DMS153 (cell line): ENCODE results near the gene ARFGEF3.

Experiments
- DNase-seq: peaks from one replicate; lab custom pipeline; 2025; lab: John Stamatoyannopoulos, UW

Gene ARFGEF3

DNA sequence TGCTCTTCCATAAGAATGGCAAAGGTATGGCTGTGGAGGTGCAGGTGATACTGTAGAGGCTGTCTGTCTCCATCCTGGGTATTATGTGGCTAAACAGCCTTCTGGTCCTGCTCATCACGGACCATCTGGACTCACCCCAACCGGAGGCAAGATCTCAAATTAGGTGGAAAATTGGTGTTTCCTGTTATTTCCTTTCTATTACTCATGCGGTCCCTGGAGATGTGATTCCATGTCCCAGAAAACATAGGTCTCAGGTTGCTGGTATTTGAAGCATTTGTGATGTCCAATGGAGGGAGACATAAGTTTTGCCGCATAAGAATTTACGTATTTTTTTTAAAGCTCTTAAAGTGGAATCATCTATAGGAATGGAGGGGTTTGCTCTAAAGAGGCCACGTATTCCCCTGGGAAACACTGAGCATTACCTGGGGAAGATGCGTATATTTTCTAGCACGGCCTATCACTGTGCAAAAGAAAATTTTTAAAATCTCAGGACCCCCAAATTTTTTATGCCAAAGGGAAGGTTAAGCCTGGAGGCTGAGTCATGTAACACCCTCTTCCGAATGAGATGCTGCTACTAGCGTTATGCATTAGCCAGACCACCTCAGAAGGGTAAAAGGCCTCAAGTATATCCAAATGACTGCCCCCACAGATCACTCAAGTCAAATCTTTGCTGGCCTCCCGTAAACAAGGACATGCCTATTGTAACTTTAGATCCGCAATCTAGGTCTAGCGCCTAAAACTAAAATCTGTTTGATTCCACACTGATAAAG, 78.9 kb downstream of the ARFGEF3 start:
- DNase-seq = no peak

DNA sequence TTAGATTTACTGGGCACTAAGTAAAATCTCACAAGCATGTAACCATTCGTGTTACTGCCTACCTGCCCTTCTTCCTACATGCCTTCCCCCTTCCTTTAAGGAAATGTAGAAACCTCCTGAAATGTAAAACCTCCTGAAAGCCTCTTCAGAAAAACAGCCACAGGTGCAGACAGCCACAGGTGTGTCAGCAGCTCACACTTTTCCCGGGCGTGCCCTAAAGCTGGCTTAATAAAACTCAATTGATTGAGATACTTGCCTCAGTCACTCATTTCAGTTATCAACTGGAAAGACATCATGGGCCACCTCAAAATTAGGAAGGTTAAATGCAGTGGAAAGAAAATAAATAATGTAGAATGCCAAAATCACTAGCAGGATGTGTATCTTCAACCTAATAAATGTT, 79.6 kb downstream of the ARFGEF3 start:
- no peak for DNase-seq

DNA sequence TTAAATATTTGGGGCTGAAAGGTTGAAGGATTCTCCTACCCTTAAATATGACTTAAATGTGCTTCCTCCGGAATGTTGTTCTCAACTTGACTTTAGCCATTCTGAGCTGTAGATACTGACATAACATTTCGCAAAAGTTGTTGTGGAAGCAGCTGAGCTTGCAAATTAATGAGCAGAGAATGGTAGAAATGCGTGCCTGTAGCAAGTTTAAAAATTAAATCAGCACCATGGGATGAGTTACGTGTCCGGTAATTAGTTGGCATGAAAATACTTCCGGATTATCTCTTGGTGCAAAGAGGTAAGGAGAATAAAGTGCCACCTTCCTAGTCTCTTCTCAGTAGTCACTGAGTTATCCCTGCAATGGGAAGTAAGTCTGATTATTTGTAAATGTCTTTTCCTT, 80.2 kb downstream of the ARFGEF3 start:
- DNase-seq = no peak

DNA sequence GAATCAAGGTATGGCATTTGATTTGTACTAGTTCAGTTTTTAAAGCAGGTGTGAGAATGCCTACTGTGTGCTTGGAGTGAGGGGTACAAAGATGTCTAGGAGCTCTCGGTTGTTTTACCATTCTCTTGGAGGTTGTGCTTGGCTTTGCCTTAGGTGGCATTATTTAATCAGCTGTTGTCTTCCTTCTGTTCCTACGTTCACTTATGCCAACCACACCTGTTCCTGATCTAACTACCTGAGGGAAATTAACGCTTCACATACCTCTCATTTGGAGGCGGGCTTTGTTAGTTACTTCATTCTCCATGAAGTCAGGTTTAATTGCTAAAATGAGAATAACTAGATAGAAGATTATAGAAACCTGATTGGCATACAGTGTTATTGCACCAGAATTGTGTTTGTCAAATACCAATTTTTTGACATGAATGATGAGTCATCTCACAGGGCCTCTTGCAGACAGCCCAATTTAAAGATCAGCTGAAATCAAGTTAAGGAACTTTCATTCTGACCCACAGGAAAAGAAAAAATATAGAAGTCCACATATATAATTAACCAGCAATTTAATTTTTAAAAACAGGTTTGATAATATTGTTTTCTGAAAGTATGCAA, 81.4 kb downstream of the ARFGEF3 start:
- no peak for DNase-seq

- DNase-seq = no peak
Measured at GRCh38 chr6:138245751-138246150, 84.0 kb downstream of the ARFGEF3 start.

- no peak for DNase-seq
Measured at GRCh38 chr6:138246650-138247440, 85.1 kb downstream of the ARFGEF3 start.

DNA sequence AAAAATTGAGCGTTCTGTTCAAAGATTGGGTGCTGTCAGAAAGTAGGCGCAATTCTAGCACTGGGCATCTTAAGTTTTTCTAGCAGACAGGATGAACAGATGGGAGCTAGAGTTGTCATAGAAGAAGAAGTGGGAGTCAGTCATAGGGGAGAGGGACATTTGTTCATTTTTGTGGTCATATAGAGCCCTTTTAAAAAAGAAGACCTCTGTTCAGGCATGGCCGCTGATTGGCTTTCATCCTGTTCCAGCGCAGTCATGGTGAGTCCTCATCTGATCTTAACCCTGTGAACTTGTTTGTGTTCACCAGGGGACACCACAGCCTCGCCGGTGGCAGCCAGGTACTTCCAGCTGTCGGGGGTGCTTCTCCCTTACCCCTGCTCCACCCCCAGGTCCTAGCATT, 86.3 kb downstream of the ARFGEF3 start:
- no peak for DNase-seq

DNA sequence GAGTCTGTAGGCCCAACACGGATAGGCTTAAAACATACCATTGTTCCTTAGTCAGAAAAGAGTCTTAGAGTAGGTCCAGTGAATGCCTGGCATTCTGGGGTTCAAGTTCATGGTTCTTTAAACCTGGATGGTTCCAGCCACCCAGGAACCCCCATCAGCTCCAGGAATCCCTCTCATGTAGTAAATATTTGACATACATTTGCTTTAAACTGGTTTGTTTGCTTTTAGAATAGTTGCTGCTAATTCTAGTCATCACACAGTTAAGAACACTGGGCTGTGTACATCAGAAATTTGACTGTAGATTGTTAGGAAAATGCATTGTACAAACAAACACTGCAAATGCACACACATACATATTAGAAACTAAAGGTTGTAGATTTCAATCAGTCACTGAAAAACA, 87.1 kb downstream of the ARFGEF3 start:
- DNase-seq = no peak

- no peak for DNase-seq
Measured at GRCh38 chr6:138250053-138250452, 88.3 kb downstream of the ARFGEF3 start.

GRCh38 chr6:138250513-138251247, 88.9 kb downstream of the ARFGEF3 start:
- DNase-seq = peak; percentile 87

GRCh38 chr6:138253731-138254130, 92.0 kb downstream of the ARFGEF3 start:
- no peak for DNase-seq

GRCh38 chr6:138255443-138255842, 93.7 kb downstream of the ARFGEF3 start:
- DNase-seq = no peak

DNA sequence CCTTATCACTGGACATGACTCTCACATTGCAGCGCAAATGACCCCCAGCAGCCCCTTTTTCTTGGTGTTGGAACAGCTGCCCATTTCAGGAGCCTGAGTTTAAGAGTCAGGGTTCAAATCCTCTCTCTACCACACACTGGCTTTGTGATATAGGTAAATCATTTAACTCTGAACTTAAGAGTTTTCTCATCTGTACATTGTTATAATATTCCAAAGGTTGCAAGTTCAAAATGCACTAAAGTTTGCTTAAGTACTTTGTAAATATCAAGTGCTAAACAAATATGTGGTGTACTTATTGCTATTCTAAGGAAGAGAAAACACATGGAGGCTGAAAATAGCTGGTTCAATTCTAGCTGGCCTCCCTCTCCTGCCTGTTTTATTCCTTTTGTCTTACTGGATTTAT, 95.9 kb downstream of the ARFGEF3 start:
- DNase-seq = no peak

- no peak for DNase-seq
Measured at GRCh38 chr6:138258197-138258596, 96.5 kb downstream of the ARFGEF3 start.

- DNase-seq = peak; percentile 96
Measured at GRCh38 chr6:138258991-138259390, 97.3 kb downstream of the ARFGEF3 start.

DNA sequence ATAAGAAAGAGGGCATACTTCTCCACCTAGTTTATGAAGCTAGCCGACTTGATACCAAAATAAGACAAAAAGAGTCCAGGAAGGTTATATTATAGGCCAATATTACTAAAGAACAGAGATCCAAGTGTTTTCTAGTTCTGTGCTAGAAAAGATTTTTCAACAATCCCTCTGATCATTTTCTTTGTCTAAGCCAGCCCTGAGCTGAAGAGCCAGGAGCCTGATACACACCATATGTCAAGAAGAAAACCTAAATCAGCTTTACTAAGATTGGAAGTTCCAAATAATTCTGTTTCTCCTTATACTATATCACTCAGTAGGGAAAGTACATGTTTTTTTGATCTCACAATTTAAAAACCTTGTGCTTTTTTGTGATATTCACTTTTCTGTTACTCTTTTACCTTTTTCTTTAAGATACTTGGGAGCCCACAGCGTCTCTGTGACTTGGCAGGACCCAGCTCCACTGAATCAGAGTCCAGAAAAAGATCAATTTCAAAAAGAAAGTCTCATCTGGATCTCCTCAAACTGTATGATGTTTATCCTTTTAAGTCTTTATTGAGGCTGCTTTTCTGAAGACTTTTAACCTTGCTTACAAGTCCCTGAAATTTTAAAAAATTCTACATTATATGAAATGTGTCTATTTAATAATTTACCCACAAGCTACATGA, 99.5 kb downstream of the ARFGEF3 start:
- no peak for DNase-seq

- DNase-seq = no peak
Measured at GRCh38 chr6:138263963-138264362, 102.2 kb downstream of the ARFGEF3 start.

GRCh38 chr6:138264372-138264880, 102.7 kb downstream of the ARFGEF3 start:
- no peak for DNase-seq

GRCh38 chr6:138266095-138266494, 104.4 kb downstream of the ARFGEF3 start:
- DNase-seq = no peak

DNA sequence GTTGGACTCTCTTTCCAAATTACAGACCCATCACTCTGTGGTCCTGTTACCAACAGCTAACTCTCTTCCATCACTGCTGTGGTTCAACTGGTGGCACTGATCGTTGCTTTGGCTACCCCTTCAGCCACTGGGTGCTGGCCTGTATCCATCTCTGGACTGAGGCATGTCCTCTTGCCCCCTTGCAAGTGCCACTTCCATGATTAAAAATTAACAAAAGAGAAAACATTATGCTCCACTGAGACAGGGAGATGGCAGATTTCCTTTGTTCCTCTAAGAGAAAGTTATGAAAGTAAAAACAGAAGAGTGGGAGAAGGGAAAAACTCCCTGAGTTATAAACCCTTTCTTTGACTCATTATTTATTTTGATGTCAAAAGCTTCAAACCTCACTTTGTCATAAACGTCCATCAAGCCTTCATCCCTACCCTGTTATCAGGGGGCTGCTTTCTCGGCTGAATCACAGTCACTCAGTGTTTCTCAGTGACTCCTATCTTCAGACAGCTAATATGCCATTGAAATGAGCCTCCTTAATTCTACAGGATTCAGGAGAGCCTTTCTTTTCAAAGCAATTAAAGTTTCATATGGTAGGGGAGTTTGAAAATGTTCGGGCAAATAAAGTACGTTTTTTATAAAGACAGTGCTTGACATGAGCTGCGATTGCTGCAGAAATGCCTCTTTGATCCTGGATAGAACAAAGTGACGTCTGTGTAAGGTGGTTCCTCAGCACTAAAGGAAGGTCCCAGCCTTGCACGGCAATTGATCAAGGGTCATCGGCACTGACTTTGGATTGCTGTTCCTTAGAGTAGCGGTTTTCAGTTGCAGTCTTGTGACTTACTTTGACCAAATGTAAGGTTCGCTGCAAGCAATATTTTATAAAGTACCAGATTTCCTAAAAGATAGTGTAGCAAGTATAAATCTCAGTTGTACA, 106.5 kb downstream of the ARFGEF3 start:
- DNase-seq = no peak
